ENCODE measurements around the gene RXYLT1. TPM values are rescaled to one million over a fixed set of nuclear protein-coding genes. Genes with fewer than 3 reads are reported as not detected.

Gene RXYLT1
- total RNA-seq, 1 donor from 2014 or later: 16.7 TPM

GRCh38 chr12:63808631-63809030, 28.9 kb downstream of the RXYLT1 start:
- no peak for TF ChIP-seq CTCF (IDR thresholded peaks at IDR 0.05; ENCODE audit: borderline replicate concordance)
- no peaks in the 10 kb centered on the region for H3K27me3 ChIP-seq (ENCODE audit: low read depth)
- H3K36me3 ChIP-seq: peaks cover 33% of the 10 kb centered on the region
- H3K4me3 ChIP-seq: no peak overlapping the region
- peaks cover 5% of the 10 kb centered on the region for H3K4me1 ChIP-seq
- H3K27ac ChIP-seq (replicated peaks): no peak overlapping the region
- intact Hi-C loops (cut with micrococcal nuclease): no loop called here
- H3K9me3 ChIP-seq (replicated peaks): no peaks in the 10 kb centered on the region
- no peak for DNase-seq

GRCh38 chr12:63809566-63809965, 29.9 kb downstream of the RXYLT1 start:
- no peak overlapping the region for H3K4me3 ChIP-seq
- no peaks in the 10 kb centered on the region for H3K9me3 ChIP-seq (replicated peaks)
- peaks cover 33% of the 10 kb centered on the region for H3K36me3 ChIP-seq
- no peak for DNase-seq
- no peaks in the 10 kb centered on the region for H3K27me3 ChIP-seq (ENCODE audit: low read depth)
- intact Hi-C loops (cut with micrococcal nuclease): no loop called here
- H3K27ac ChIP-seq (replicated peaks): no peak overlapping the region
- H3K4me1 ChIP-seq: peaks cover 5% of the 10 kb centered on the region
- no peak for TF ChIP-seq CTCF (IDR thresholded peaks at IDR 0.05; ENCODE audit: borderline replicate concordance)

GRCh38 chr12:63811334-63811733, 31.6 kb downstream of the RXYLT1 start:
- H3K27me3 ChIP-seq (ENCODE audit: low read depth): no peaks in the 10 kb centered on the region
- H3K4me1 ChIP-seq: peaks cover 5% of the 10 kb centered on the region
- TF ChIP-seq CTCF (IDR thresholded peaks at IDR 0.05; ENCODE audit: borderline replicate concordance): no peak
- DNase-seq: no peak
- H3K4me3 ChIP-seq: no peak overlapping the region
- H3K9me3 ChIP-seq (replicated peaks): no peaks in the 10 kb centered on the region
- H3K27ac ChIP-seq (replicated peaks): no peak overlapping the region
- intact Hi-C loops (cut with micrococcal nuclease): no loop called here
- peaks cover 22% of the 10 kb centered on the region for H3K36me3 ChIP-seq

- Histone ChIP-seq H3K27me3 (ENCODE audit: low read depth) (no peaks in the 10 kb centered on the region), H3K27ac (replicated peaks) (no peak overlapping the region), H3K4me1 (peaks cover 5% of the 10 kb centered on the region), H3K4me3 (no peak overlapping the region), H3K9me3 (replicated peaks) (no peaks in the 10 kb centered on the region), H3K36me3 (peaks cover 18% of the 10 kb centered on the region)
- DNase-seq: no peak
- intact Hi-C loops (cut with micrococcal nuclease): no loop called here
- no peak for TF ChIP-seq CTCF (IDR thresholded peaks at IDR 0.05; ENCODE audit: borderline replicate concordance)
These were observed 32.0 kb downstream of the RXYLT1 start for GRCh38 chr12:63811755-63812154.

GRCh38 chr12:63814146-63814772, 34.5 kb downstream of the RXYLT1 start:
- DNase-seq: no peak
- no peaks in the 10 kb centered on the region for H3K4me1 ChIP-seq
- peaks cover 12% of the 10 kb centered on the region for H3K9me3 ChIP-seq (replicated peaks)
- TF ChIP-seq CTCF (IDR thresholded peaks at IDR 0.05; ENCODE audit: borderline replicate concordance): no peak
- intact Hi-C loops (cut with micrococcal nuclease): no loop called here
- H3K4me3 ChIP-seq: no peak overlapping the region
- no peaks in the 10 kb centered on the region for H3K27me3 ChIP-seq (ENCODE audit: low read depth)
- peaks cover under 1% of the 10 kb centered on the region for H3K36me3 ChIP-seq
- no peak overlapping the region for H3K27ac ChIP-seq (replicated peaks)
